Central memory CD8-positive, alpha-beta T cell (primary cell): ENCODE measurements around the gene TRAPPC12.
"Not testable (repeated sequence)": the region's sequence is repeated elsewhere in the genome, so short reads cannot be mapped to it uniquely, and the experiment has no call there.

Source experiments
- ATAC-seq: fragments of 150-1000 bp; cut with Tn5 transposase; replicated peaks from 2 replicates; pipeline ENCODE4 v1.10.0; 2022; ENCODE audit warnings: mild to moderate bottlenecking, moderate FRiP score, moderate number of reproducible peaks; ENCODE audit not compliant: poor library complexity, severe bottlenecking; ENCODE audit errors: extremely low read depth
- DNase-seq, 2 donors: peaks; one replicate each; pipeline ENCODE4 v3.0.0; 2021; ENCODE audit warnings: low spot score in 2 of 2
- H3K27ac Mint-ChIP-seq: one replicate; pipeline ENCODE4 v1.8.0; 2022; ENCODE audit warnings: low read depth, mild to moderate bottlenecking, moderate library complexity, mixed read lengths
- H3K27me3 Mint-ChIP-seq: one replicate; pipeline ENCODE4 v1.8.0; 2022; ENCODE audit warnings: mixed read lengths
- H3K36me3 Mint-ChIP-seq: one replicate; pipeline ENCODE4 v1.8.0; 2022; ENCODE audit warnings: mild to moderate bottlenecking, moderate library complexity, mixed read lengths; ENCODE audit not compliant: insufficient read depth
- H3K4me1 Mint-ChIP-seq: one replicate; pipeline ENCODE4 v1.8.0; 2022; ENCODE audit warnings: mixed read lengths
- H3K4me3 Mint-ChIP-seq: one replicate; pipeline ENCODE4 v1.8.0; 2022; ENCODE audit warnings: mild to moderate bottlenecking, moderate library complexity, mixed read lengths
- H3K9me3 Mint-ChIP-seq: one replicate; pipeline ENCODE4 v1.8.0; 2022; ENCODE audit warnings: mixed read lengths

The TRAPPC12 gene

DNA sequence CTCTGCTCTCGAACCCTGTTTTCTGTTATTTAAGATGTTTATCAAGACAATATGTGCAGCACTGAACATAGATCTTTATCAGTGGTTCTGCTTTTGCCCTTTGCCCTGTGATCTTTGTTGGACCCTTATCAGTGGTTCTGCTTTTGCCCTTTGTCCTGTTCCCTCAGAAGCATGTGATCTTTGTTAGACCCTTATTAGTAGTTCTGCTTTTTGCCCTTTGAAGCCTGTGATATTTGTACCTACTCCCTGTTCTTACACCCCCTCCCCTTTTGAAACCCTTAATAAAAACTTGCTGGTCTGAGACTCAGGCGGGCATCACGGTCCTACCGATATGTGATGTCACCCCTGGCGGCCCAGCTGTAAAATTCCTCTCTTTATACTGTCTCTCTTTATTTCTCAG is 135.9 kb downstream of the TRAPPC12 start:
- not testable (repeated sequence) for DNase-seq, H3K4me3 Mint-ChIP-seq, H3K4me1 Mint-ChIP-seq, H3K27me3 Mint-ChIP-seq, ATAC-seq, H3K27ac Mint-ChIP-seq
- Mint-ChIP-seq H3K36me3 (peaks cover 29% of the 10 kb centered on the region), H3K9me3 (peaks cover 12% of the 10 kb centered on the region)

GRCh38 chr2:3516831-3517230 is 137.3 kb downstream of the TRAPPC12 start:
- peaks cover 31% of the 10 kb centered on the region for H3K36me3 Mint-ChIP-seq
- no peaks in the 10 kb centered on the region for H3K27me3 Mint-ChIP-seq
- H3K4me3 Mint-ChIP-seq = no peak overlapping the region
- DNase-seq = no peak
- H3K9me3 Mint-ChIP-seq = peaks cover 7% of the 10 kb centered on the region
- no peak for ATAC-seq
- no peak overlapping the region for H3K27ac Mint-ChIP-seq
- peaks cover 22% of the 10 kb centered on the region for H3K4me1 Mint-ChIP-seq

DNA sequence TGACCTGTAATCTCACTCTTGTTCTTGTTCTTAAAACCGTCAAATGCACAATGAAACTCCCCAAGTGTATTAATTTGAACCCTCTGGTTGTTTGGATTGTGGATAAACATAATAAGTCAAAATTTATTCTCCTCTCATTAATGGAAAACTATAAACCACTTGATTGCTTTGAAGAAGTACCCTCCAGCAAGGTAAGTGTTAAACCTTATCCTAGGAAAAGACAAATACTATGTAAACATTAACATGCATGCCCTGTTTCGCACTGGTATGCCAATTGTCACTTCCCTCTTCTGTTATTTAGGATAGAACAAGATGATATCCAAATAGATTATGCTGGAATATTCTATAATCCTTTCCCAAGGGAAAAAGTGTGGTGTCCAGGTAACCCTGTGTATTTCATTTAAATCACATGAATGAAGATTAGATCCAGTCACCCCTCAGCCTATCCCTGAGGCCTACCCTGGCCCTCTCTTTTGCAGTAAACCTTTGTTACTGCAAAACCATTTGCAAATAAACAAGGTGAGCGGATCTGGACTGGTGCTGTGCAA is 138.5 kb downstream of the TRAPPC12 start:
- H3K27me3 Mint-ChIP-seq = no peaks in the 10 kb centered on the region
- no peak for ATAC-seq
- peaks cover 25% of the 10 kb centered on the region for H3K4me1 Mint-ChIP-seq
- peaks cover 7% of the 10 kb centered on the region for H3K9me3 Mint-ChIP-seq
- peaks cover 26% of the 10 kb centered on the region for H3K36me3 Mint-ChIP-seq
- no peak for DNase-seq
- peak overlapping the region; percentile 94 for H3K27ac Mint-ChIP-seq
- peak overlapping the region; percentile 87 for H3K4me3 Mint-ChIP-seq

- DNase-seq (peak; percentile 96 to 97), ATAC-seq (peak; percentile 79)
- H3K27me3 Mint-ChIP-seq = no peaks in the 10 kb centered on the region
- peaks cover 7% of the 10 kb centered on the region for H3K9me3 Mint-ChIP-seq
- H3K4me1 Mint-ChIP-seq = peaks cover 25% of the 10 kb centered on the region
- H3K36me3 Mint-ChIP-seq = peaks cover 26% of the 10 kb centered on the region
- peak overlapping the region; percentile 94 for H3K27ac Mint-ChIP-seq
- H3K4me3 Mint-ChIP-seq = peak overlapping the region; percentile 87
Observed at GRCh38 chr2:3518496-3519254, 139.2 kb downstream of the TRAPPC12 start.

- Mint-ChIP-seq H3K4me1 (peaks cover 25% of the 10 kb centered on the region), H3K9me3 (peaks cover 7% of the 10 kb centered on the region), H3K27me3 (no peaks in the 10 kb centered on the region), H3K27ac (peak within 1 kb of the TSS; percentile 94), H3K36me3 (peaks cover 26% of the 10 kb centered on the region), H3K4me3 (peak within 1 kb of the TSS; percentile 87)
- peak; percentile 56 to 57 for DNase-seq
- peak; percentile 58 for ATAC-seq
Observed at GRCh38 chr2:3519255-3520205, 140.0 kb downstream of the TRAPPC12 start, which contains the start of gene ADI1. TSS of gene ADI1 (minus strand) at chr2:3519531. CDS start at chr2:3519487, 44 bp downstream.

DNA sequence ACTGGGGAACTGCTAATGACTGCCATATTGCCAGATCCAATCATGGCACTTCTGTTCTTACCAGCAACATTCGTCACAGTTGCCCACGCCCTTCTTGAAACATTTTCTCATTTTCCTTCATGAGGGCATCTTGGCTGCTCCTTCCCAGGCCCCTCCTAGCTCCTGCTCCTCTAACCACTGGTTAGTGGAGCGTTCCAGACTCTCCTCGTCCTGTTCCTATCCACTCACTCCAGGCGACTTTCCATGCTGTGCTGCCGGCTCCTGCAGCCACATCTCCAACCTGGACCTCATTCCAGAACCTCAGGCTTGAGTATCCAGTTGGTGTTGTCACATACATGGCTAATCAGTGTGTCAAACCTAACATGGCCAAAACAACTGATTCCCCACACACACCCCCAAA is 141.1 kb downstream of the TRAPPC12 start:
- Mint-ChIP-seq H3K27me3 (no peaks in the 10 kb centered on the region), H3K9me3 (peaks cover 4% of the 10 kb centered on the region), H3K4me3 (peak overlapping the region; percentile 87), H3K36me3 (peaks cover 26% of the 10 kb centered on the region), H3K4me1 (peaks cover 25% of the 10 kb centered on the region), H3K27ac (no peak overlapping the region)
- ATAC-seq (no peak), DNase-seq (no peak)

DNA sequence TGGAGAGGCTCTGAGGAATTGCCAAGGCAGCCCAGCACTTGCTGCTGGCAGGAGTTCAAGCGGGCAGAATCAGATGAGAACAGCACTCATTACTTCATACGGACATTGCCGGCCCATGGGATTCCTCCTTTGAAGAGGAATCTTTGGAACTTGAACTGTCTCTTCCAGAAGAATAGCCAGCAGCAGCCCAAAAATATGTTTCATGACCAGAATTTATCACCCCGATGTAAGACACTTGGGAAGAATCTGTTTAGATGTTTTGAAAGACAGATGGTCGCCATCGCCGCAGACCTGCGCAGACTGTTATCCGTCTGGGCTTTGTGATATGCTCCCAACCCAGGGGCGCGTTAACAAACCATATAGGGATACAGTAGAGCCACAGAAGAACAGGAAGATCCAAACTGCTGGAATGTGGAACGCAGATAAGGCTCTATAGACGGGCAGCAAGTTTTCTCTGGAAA is 143.5 kb downstream of the TRAPPC12 start:
- Mint-ChIP-seq H3K4me3 (no peak overlapping the region), H3K4me1 (peaks cover 25% of the 10 kb centered on the region), H3K36me3 (peaks cover 20% of the 10 kb centered on the region), H3K27ac (no peak overlapping the region), H3K9me3 (no peaks in the 10 kb centered on the region), H3K27me3 (no peaks in the 10 kb centered on the region)
- no peak for ATAC-seq
- no peak for DNase-seq

- ATAC-seq = no peak
- H3K9me3 Mint-ChIP-seq = no peaks in the 10 kb centered on the region
- no peak for DNase-seq
- no peaks in the 10 kb centered on the region for H3K27me3 Mint-ChIP-seq
- peaks cover 15% of the 10 kb centered on the region for H3K36me3 Mint-ChIP-seq
- H3K4me3 Mint-ChIP-seq = no peak overlapping the region
- peaks cover 25% of the 10 kb centered on the region for H3K4me1 Mint-ChIP-seq
- no peak overlapping the region for H3K27ac Mint-ChIP-seq
Observed at GRCh38 chr2:3523551-3524041, 144.1 kb downstream of the TRAPPC12 start.

DNA sequence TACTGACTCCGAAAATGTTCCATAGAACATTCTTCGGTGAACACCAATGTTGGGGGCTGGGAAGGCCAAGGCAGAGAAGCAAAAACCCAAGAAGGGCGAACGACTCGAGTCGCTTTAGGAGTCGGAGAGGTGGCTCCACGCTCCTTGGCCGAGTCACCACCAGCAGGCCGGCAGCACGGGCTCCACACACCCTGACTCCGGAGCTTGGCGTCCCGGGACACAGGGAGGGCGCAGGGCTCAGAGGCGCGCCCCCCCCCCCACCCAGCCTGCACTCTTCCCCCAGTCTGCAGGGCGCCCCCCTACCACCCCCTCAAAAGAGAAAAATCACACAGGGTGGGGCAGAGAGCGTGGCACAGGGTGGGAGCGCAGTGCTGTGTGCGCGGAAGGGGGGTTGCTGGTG is 147.4 kb downstream of the TRAPPC12 start:
- ATAC-seq = no peak
- Mint-ChIP-seq H3K36me3 (peaks cover under 1% of the 10 kb centered on the region), H3K9me3 (no peaks in the 10 kb centered on the region), H3K27me3 (no peaks in the 10 kb centered on the region), H3K4me1 (peaks cover 3% of the 10 kb centered on the region), H3K4me3 (no peak overlapping the region), H3K27ac (no peak overlapping the region)
- DNase-seq = no peak

- H3K27me3 Mint-ChIP-seq = no peaks in the 10 kb centered on the region
- H3K4me3 Mint-ChIP-seq = no peak overlapping the region
- DNase-seq (no peak), ATAC-seq (no peak)
- H3K9me3 Mint-ChIP-seq = no peaks in the 10 kb centered on the region
- H3K27ac Mint-ChIP-seq = no peak overlapping the region
- no peaks in the 10 kb centered on the region for H3K4me1 Mint-ChIP-seq
- no peaks in the 10 kb centered on the region for H3K36me3 Mint-ChIP-seq
Observed at GRCh38 chr2:3527886-3528785, 148.6 kb downstream of the TRAPPC12 start.
